ENCODE data around the gene TMEM121.

DNA sequence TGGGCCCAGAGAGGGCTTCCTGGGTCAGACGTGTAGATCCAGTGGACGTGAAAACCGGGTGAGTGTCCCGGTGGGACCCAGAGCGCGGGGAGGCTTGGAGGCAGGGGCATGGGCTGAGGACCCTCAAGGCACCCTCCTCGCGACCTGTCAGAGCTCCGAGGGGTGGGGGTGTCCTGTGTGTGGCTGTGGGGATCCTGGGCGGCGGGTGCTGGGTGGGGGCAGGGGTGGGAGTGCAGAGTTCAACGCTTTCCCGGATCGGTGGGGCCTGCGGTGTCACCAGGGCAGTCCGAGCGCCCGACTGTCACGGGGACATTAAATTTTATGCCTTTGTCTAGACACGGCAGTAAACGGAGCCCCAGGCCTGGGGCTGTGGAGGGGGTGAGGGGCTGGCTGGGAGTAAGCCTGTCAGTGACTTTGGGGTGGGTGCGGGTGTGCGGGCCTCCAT lies 1.0 kb downstream of the TMEM121 start:
- no peak for TF ChIP-seq CTCF (conservative IDR thresholded peaks at IDR 0.05; ENCODE audit: low read depth, low read length)
- TF ChIP-seq EZH2phosphoT487 (IDR thresholded peaks at IDR 0.05; ENCODE audit: borderline replicate concordance, low read length), result no peak
- TF ChIP-seq EZH2 (IDR thresholded peaks at IDR 0.05; ENCODE audit: low read length, unreplicated experiment), result no peak

Measured in PC-3 (cell line).